Panc1 (cell line): ENCODE data around the gene COPZ1. TPM values are rescaled to one million over a fixed set of nuclear protein-coding genes. Genes with fewer than 3 reads are reported as not detected.
"Not testable (repeated sequence)": the region's sequence is repeated elsewhere in the genome, so short reads cannot be mapped to it uniquely, and the experiment has no call there.

ENCODE experiments used
- ATAC-seq: fragments of 200-7000 bp; cut with Tn5 transposase; 2 replicates; pipeline ENCODE4 v1.9.1; 2020; ENCODE audit warnings: mild to moderate bottlenecking, moderate library complexity
- BruUV-seq: library from RNA; stranded (reverse); fragments of 400-500 nt; replicated peaks from 2 replicates; lab custom pipeline; 2021; lab: Mats Ljungman, UMichigan
- CTCF ChIA-PET: fragments of 300-600 bp; sonication (Branson Sonifier 250); formaldehyde crosslinking; loops from one replicate; lab custom pipeline; 2022; ENCODE audit warnings: antibody characterized with exemption; lab: Charles Lee
- POLR2A ChIA-PET: fragments of 300-600 bp; sonication (Branson Sonifier 250); formaldehyde crosslinking; loops from one replicate; lab custom pipeline; 2022; ENCODE audit warnings: antibody characterized with exemption; lab: Charles Lee
- DNase-seq: peaks from one replicate; pipeline ENCODE4 v3.0.0-alpha.2; 2010; ENCODE audit warnings: low read depth, low spot score
- H3K27ac ChIP-seq: 2 replicates; pipeline ENCODE4 v1.5.1; 2011; ENCODE audit warnings: mild to moderate bottlenecking, low read length, inconsistent platforms
- H3K27me3 ChIP-seq: fragments of 200-500 bp; sonication (Bioruptor generic); 2 replicates; pipeline ENCODE4 v1.6.0; 2014; ENCODE audit warnings: low read length, inconsistent platforms; ENCODE audit not compliant: control insufficient read depth, insufficient read depth
- H3K36me3 ChIP-seq: fragments of 200-500 bp; sonication (Bioruptor generic); 2 replicates; pipeline ENCODE4 v1.5.1; 2014; ENCODE audit warnings: inconsistent platforms, mild to moderate bottlenecking, low read length, moderate library complexity; ENCODE audit not compliant: control insufficient read depth, insufficient read depth
- H3K4me1 ChIP-seq: 2 replicates; pipeline ENCODE4 v1.5.1; 2011; ENCODE audit warnings: inconsistent platforms, mild to moderate bottlenecking, low read length, moderate library complexity; ENCODE audit not compliant: control insufficient read depth, insufficient read depth
- H3K4me3 ChIP-seq, 2 experiments: 2 replicates each; pipeline ENCODE4 v1.5.1; 2011 to 2012; ENCODE audit warnings: low read depth in 2 of 2, low read length in 2 of 2, mild to moderate bottlenecking in 2 of 2, inconsistent platforms in 1 of 2, moderate library complexity in 1 of 2
- H3K9me3 ChIP-seq: fragments of 200-500 bp; sonication (Bioruptor generic); 2 replicates; pipeline ENCODE4 v1.5.1; 2014; ENCODE audit warnings: low read depth, mild to moderate bottlenecking, inconsistent platforms, low read length, moderate library complexity; ENCODE audit not compliant: control insufficient read depth, insufficient read depth
- POLR2AphosphoS5 ChIP-seq: IDR thresholded peaks from 2 replicates; pipeline ENCODE4 v1.6.1; 2012; ENCODE audit warnings: mild to moderate bottlenecking, low read depth, low read length, moderate library complexity
- SIN3A ChIP-seq: IDR thresholded peaks from 2 replicates; pipeline ENCODE4 v1.6.1; 2012; ENCODE audit warnings: low read depth, mild to moderate bottlenecking, low read length, moderate library complexity, borderline replicate concordance; ENCODE audit not compliant: insufficient read depth
- TCF7L2 ChIP-seq: IDR thresholded peaks from 2 replicates; pipeline ENCODE4 v1.6.1; 2011; ENCODE audit warnings: mild to moderate bottlenecking, low read depth, low read length, inconsistent platforms
- in situ Hi-C: cut with HindIII; loops from 2 replicates; pipeline ENCODE4 v1.10.0; 2016; ENCODE audit warnings: low sequenced_read_pairs, low pct_unique_long_range_greater_than_20kb
- intact Hi-C: fragments of 100-400 bp; cut with micrococcal nuclease; formaldehyde crosslinking; loops from one replicate; pipeline ENCODE4 v1.10.0; 2022; ENCODE audit not compliant: unreplicated experiment
- total RNA-seq: library from RNA; stranded (reverse); gene quantifications from one replicate; pipeline ENCODE4 v1.2.1, GENCODE V29; 2021; ENCODE audit not compliant: unreplicated experiment
- TF ChIP-seq, protein P1 (sequence below), 2 experiments: IDR thresholded peaks; 2 replicates each; pipeline ENCODE4 v1.6.1; 2011 to 2012; ENCODE audit warnings: low read depth in 2 of 2, control low read depth in 1 of 2, low read length in 1 of 2, mild to moderate bottlenecking in 1 of 2, moderate library complexity in 1 of 2; ENCODE audit not compliant: insufficient read depth in 1 of 2
- TF ChIP-seq, protein P2 (sequence below): fragments of 450-650 bp; IDR thresholded peaks from 2 replicates; pipeline ENCODE4 v1.5.1; 2017; ENCODE audit warnings: mild to moderate bottlenecking

COPZ1 gene
- total RNA-seq, 1 experiment from 2014 or later = 175 TPM

- H3K9me3 ChIP-seq = no peaks in the 10 kb centered on the region
- ATAC-seq (no peak), DNase-seq (no peak)
- H3K4me1 ChIP-seq = peaks cover under 1% of the 10 kb centered on the region
- POLR2A ChIA-PET = interaction anchor here (0.7 to 1.0 kb wide), 2 partner anchors 41 to 51 kb away, joined by 3 to 6 read pairs; partner anchors contain the start of genes CBX5 and HNRNPA1
- H3K36me3 ChIP-seq = peaks cover 3% of the 10 kb centered on the region; the same call in 1 of the 2 replicates
- TF ChIP-seq, protein P1, sequence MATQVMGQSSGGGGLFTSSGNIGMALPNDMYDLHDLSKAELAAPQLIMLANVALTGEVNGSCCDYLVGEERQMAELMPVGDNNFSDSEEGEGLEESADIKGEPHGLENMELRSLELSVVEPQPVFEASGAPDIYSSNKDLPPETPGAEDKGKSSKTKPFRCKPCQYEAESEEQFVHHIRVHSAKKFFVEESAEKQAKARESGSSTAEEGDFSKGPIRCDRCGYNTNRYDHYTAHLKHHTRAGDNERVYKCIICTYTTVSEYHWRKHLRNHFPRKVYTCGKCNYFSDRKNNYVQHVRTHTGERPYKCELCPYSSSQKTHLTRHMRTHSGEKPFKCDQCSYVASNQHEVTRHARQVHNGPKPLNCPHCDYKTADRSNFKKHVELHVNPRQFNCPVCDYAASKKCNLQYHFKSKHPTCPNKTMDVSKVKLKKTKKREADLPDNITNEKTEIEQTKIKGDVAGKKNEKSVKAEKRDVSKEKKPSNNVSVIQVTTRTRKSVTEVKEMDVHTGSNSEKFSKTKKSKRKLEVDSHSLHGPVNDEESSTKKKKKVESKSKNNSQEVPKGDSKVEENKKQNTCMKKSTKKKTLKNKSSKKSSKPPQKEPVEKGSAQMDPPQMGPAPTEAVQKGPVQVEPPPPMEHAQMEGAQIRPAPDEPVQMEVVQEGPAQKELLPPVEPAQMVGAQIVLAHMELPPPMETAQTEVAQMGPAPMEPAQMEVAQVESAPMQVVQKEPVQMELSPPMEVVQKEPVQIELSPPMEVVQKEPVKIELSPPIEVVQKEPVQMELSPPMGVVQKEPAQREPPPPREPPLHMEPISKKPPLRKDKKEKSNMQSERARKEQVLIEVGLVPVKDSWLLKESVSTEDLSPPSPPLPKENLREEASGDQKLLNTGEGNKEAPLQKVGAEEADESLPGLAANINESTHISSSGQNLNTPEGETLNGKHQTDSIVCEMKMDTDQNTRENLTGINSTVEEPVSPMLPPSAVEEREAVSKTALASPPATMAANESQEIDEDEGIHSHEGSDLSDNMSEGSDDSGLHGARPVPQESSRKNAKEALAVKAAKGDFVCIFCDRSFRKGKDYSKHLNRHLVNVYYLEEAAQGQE (IDR thresholded peaks at IDR 0.05; ENCODE audit: insufficient read depth in 1 of 2, low read depth in 2 of 2, low read length in 1 of 2) = no peak
- TF ChIP-seq POLR2AphosphoS5 (no peak), SIN3A (no peak), TCF7L2 (no peak)
- TF ChIP-seq, protein P2, sequence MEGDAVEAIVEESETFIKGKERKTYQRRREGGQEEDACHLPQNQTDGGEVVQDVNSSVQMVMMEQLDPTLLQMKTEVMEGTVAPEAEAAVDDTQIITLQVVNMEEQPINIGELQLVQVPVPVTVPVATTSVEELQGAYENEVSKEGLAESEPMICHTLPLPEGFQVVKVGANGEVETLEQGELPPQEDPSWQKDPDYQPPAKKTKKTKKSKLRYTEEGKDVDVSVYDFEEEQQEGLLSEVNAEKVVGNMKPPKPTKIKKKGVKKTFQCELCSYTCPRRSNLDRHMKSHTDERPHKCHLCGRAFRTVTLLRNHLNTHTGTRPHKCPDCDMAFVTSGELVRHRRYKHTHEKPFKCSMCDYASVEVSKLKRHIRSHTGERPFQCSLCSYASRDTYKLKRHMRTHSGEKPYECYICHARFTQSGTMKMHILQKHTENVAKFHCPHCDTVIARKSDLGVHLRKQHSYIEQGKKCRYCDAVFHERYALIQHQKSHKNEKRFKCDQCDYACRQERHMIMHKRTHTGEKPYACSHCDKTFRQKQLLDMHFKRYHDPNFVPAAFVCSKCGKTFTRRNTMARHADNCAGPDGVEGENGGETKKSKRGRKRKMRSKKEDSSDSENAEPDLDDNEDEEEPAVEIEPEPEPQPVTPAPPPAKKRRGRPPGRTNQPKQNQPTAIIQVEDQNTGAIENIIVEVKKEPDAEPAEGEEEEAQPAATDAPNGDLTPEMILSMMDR = no peak
- intact Hi-C loops = no loop called here
- H3K4me3 ChIP-seq = no peak overlapping the region
- CTCF ChIA-PET = interaction anchor here (1.3 kb wide), 1 partner anchor 15 kb away, joined by 4 read pairs; no protein-coding TSS in a partner anchor
- in situ Hi-C loops = no loop called here
- no peaks in the 10 kb centered on the region for H3K27me3 ChIP-seq
- no peak overlapping the region for H3K27ac ChIP-seq
- BruUV-seq = no TSS peak
Measured at GRCh38 chr12:54321363-54321762, 3.6 kb upstream of the COPZ1 start.

DNA sequence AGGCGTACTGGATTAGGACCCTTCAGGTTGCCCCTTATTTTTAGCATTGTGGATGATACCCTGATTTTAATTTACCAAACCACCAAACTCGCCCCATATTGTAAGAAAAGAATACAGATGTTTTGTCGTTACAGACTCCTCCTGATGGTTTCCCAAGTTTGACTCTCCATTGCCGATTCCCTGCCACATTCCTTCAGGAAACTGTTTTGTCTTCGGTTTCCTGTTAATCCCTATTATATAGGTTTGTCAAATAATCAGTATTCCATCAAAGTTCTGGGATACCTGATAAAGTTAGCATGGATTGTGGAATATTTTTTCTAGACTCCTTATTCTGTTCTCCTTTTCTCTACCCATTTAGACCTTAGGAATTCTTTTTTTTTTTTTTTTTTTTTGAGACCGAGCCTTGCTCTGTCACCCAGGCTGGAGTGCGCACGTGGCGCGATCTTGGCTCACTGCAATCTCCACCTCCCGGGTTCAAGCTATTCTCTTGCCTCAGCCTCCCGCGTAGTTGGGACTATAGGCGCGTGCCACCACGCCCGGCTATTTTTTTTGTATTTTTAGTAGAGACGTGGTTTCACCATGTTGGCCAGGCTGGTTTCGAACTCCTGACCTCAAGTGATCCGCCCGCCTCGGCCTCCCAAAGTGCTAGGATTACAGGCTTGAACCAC, 645 bp downstream of the COPZ1 start:
- ATAC-seq, H3K36me3 ChIP-seq, DNase-seq, H3K9me3 ChIP-seq, H3K27me3 ChIP-seq, in situ Hi-C loops: not testable (repeated sequence)
- Histone ChIP-seq H3K4me3 (peak overlapping the region; percentile 93 to 98), H3K4me1 (peaks cover 24% of the 10 kb centered on the region), H3K27ac (peak overlapping the region; percentile 94)
- intact Hi-C loops = loop anchor here (2.0 kb wide), 1 partner anchor 37 kb away; no protein-coding TSS in a partner anchor
- ChIA-PET POLR2A (interaction anchor here (0.6 to 1.2 kb wide), 10 partner anchors 29 to 1485 kb away, joined by 3 to 21 read pairs (median 5); partner anchors contain the start of genes CBX5 and HNRNPA1), CTCF (interaction anchor here (0.6 to 1.7 kb wide), 26 partner anchors 8 to 535 kb away, joined by 3 to 23 read pairs (median 6); partner anchors contain the start of genes CBX5, HNRNPA1 and NFE2)
- BruUV-seq = TSS peak; percentile 96
